ENCODE results near the gene OBP2B.
A peak's percentile ranks its signal among the peaks of the same experiment; 100 is the strongest.

Gene OBP2B

GRCh38 chr9:133165452-133165730 lies 43.7 kb downstream of the OBP2B start:
- no peak for DNase-seq

DNA sequence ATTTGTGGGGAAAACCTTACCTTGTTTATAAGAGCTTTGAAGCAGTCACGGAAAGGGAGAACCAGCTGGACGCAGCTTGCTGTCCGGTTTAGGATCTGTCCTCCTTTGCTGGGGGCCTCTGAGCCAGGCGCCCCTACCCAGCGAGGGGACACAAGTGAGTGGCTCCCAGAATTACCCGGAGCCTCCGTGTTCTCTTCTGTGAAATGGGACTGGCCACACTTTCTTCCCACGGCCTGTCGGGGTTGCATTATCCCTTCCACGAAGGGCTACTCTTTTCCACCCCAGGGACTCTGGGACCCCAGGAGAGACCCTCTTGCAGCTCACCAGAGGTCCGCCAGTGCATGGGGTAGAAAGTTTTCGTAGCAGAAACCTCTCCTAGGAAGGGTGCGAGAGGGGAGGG lies 44.9 kb downstream of the OBP2B start:
- DNase-seq: no peak

- DNase-seq: no peak
These were observed 45.4 kb downstream of the OBP2B start, which contains the start of gene GBGT1 for GRCh38 chr9:133163504-133164172. TSS of gene GBGT1 (minus strand) at chr9:133163914. CDS start at chr9:133162412, 1,502 bp downstream.

DNA sequence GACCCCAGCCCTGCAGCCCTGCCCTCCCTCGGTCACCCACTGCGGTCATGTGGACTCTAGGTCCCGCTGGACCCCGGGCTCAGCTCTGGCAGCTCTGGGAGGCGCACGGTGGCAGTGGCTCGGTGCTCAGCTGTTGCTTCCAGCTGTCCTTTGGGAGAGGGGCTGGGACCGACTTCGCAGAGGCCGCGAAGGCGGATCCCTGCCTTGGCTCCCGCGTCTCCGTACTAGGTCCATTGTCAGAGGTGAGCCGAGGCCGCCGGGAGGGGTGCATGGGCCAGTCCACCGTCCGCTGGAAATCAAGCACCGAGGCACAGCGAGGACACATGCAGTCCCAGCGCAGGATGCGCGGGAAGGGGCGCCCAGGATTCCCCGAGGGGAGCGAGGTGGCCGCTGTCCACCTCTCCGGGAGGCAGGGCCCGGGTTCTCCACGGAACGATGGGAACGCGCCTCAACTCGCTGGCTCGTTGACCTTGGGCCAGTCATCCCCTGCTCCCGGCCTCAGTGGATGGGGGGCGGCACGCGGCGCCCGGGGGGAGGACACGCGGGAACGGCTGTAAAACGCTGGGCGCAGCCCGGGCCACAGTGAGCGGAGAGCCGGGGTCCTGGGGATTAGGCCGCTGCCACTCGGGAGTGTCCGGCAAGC lies 46.1 kb downstream of the OBP2B start:
- DNase-seq: no peak

- DNase-seq: no peak
These were observed 47.5 kb downstream of the OBP2B start for GRCh38 chr9:133161547-133161950.

GRCh38 chr9:133160742-133161546 lies 48.1 kb downstream of the OBP2B start:
- DNase-seq: peak; percentile 7 to 41

DNA sequence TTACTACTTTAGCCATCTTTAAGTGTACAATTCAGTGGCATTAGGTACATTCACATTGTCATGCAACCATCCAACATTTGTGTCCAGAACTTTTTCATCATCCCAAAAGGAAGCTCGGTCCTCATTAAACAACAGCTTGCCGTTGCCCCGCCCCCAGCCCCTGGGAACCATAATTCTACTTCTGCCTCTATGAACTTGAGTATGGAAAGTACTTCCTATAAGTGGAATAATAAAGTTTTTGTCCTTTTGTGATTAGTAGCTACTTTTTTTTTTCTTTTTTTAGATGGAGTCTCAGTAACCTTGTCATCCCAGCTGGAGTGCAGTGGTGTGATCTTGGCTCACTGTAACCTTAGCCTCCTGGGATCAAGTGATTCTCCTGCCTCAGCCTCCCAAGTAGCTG lies 50.4 kb downstream of the OBP2B start:
- no peak for DNase-seq
